Measurements from ENCODE around the gene NFKBIE.

DNA sequence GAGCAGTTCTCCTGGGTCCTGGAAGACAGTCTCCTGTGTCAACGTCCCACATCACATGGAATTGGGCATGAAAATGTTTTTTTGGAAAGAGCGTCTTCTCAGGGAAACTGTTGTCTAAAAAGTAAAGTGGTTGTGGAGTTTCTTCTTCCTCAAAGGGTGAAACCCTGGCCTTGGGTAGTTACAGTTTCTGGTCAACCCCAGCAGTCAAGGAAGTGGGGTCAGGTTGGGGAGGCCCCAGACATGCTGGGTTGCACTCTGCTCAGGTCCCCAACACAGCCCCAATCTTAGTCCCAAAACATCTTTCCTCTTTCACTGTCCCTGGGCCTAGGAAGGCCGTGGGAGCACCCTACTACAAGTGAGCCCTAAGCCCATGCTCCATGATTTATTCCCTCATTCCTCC, 996 bp upstream of the NFKBIE start:
- TF ChIP-seq POLR2A (IDR thresholded peaks at IDR 0.05; ENCODE audit: low read depth, low read length) (no peak), POLR2AphosphoS5 (IDR thresholded peaks at IDR 0.05; ENCODE audit: low read depth, low read length) (no peak)

All from GM12892 (cell line).